Astrocyte (in vitro differentiated cells and primary cell): Measurements from ENCODE around the gene METTL14.

Source experiments
- EZH2 ChIP-seq: IDR thresholded peaks from 2 replicates; pipeline ENCODE4 v1.6.1; 2012; ENCODE audit warnings: mild to moderate bottlenecking, low read length, inconsistent platforms; ENCODE audit not compliant: insufficient read depth
- TF ChIP-seq, protein P1 (sequence below): IDR thresholded peaks from 2 replicates; pipeline ENCODE4 v1.5.1; 2011; ENCODE audit warnings: low read depth, mild to moderate bottlenecking, inconsistent platforms, low read length, moderate library complexity; ENCODE audit not compliant: insufficient read depth

DNA sequence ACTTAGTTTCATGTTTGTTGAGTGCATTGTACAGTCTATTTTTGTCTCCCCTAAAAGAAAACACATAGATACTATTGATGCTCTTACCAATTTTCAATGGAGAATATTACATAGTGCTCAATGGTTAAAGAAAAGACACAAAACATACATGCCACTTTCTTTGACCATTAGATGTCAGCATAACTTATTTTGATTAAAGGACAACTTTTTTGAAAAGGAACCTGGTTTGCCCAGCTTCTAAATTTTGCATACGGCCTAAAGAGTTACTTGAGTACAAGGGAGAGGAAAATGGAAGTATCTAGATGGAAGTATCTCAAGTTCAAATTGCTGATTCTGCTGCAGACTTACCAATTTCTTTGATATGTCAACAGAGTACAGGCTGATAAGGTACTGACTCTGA, 68.5 kb downstream of the METTL14 start:
- TF ChIP-seq, protein P1, sequence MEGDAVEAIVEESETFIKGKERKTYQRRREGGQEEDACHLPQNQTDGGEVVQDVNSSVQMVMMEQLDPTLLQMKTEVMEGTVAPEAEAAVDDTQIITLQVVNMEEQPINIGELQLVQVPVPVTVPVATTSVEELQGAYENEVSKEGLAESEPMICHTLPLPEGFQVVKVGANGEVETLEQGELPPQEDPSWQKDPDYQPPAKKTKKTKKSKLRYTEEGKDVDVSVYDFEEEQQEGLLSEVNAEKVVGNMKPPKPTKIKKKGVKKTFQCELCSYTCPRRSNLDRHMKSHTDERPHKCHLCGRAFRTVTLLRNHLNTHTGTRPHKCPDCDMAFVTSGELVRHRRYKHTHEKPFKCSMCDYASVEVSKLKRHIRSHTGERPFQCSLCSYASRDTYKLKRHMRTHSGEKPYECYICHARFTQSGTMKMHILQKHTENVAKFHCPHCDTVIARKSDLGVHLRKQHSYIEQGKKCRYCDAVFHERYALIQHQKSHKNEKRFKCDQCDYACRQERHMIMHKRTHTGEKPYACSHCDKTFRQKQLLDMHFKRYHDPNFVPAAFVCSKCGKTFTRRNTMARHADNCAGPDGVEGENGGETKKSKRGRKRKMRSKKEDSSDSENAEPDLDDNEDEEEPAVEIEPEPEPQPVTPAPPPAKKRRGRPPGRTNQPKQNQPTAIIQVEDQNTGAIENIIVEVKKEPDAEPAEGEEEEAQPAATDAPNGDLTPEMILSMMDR: no peak
- no peak for TF ChIP-seq EZH2
